Peyer's patch (tissue), 4 donors: ENCODE data around the gene ZNF224. TPM values are rescaled to one million over a fixed set of nuclear protein-coding genes. Genes with fewer than 3 reads are reported as not detected.
"Not testable (repeated sequence)": the region's sequence is repeated elsewhere in the genome, so short reads cannot be mapped to it uniquely, and the experiment has no call there.

Experiments used
- DNase-seq, 3 donors: peaks; one replicate each; pipeline ENCODE4 v3.0.0-alpha.2; 2017 to 2019
- H3K27ac ChIP-seq, 4 donors: fragments of 200-600 bp; sonication (generic); one replicate each; pipeline ENCODE4 v1.5.1; 2016 to 2019
- H3K27me3 ChIP-seq, 2 donors: fragments of 200-600 bp; sonication (generic); one replicate each; pipeline ENCODE4 v1.5.1; 2019
- H3K36me3 ChIP-seq, 3 donors: fragments of 200-600 bp; sonication (generic); one replicate each; pipeline ENCODE4 v1.5.1; 2016 to 2019
- H3K4me1 ChIP-seq, 4 donors: fragments of 200-600 bp; sonication (generic); one replicate each; pipeline ENCODE4 v1.5.1; 2016 to 2019
- H3K4me3 ChIP-seq, 4 donors: fragments of 200-600 bp; sonication (generic); 1 replicate in 3 of 4; 2 replicates in 1 of 4; pipeline ENCODE4 v1.5.1; 2016 to 2019; ENCODE audit warnings: mild to moderate bottlenecking in 1 of 4
- H3K9me3 ChIP-seq, 4 donors: fragments of 200-600 bp; sonication (generic); one replicate each; pipeline ENCODE4 v1.5.1; 2016 to 2019; ENCODE audit warnings: mild to moderate bottlenecking in 1 of 4
- CTCF ChIP-seq, 6 experiments: fragments of 450-650 bp in 4 of 6; fragments of 200-600 bp in 2 of 6; sonication (generic) in 1 of 6; IDR thresholded peaks; one replicate each; pipeline ENCODE4 v1.5.1; 2017 to 2019; ENCODE audit warnings: antibody characterized with exemption in 6 of 6, mild to moderate bottlenecking in 3 of 6, moderate library complexity in 1 of 6
- POLR2A ChIP-seq, 2 donors: fragments of 450-650 bp; IDR thresholded peaks; one replicate each; pipeline ENCODE4 v1.5.1; 2017; ENCODE audit warnings: antibody characterized with exemption in 2 of 2, mild to moderate bottlenecking in 2 of 2, moderate library complexity in 2 of 2
- total RNA-seq, 4 donors: library from RNA; depleted of rRNA; stranded (reverse); fragments of >200 nt; gene quantifications; one replicate each; pipeline ENCODE4 v1.1.0, GENCODE V29; 2016

Gene ZNF224
- total RNA-seq, 4 donors from 2014 or later, result 29.8 to 60.5 (median 48.5) TPM

GRCh38 chr19:44111910-44112463 lies 17.8 kb downstream of the ZNF224 start:
- Histone ChIP-seq H3K36me3 (peaks cover 0 to 18% (median 0%) of the 10 kb centered on the region in 3 donors), H3K4me3 (peak overlapping the region in 1 of 4 donors; percentile 62), H3K27ac (no peak overlapping the region), H3K4me1 (peaks cover 0 to 19% (median 0%) of the 10 kb centered on the region in 4 donors), H3K9me3 (peaks cover 0 to 26% (median 9%) of the 10 kb centered on the region in 4 donors), H3K27me3 (no peaks in the 10 kb centered on the region)
- TF ChIP-seq CTCF (IDR thresholded peaks at IDR 0.05) (no peak), POLR2A (IDR thresholded peaks at IDR 0.05) (no peak)
- DNase-seq, result no peak

GRCh38 chr19:44112802-44113137 lies 18.6 kb downstream of the ZNF224 start:
- H3K27me3 ChIP-seq, result no peaks in the 10 kb centered on the region
- no peak for TF ChIP-seq CTCF (IDR thresholded peaks at IDR 0.05)
- TF ChIP-seq POLR2A (IDR thresholded peaks at IDR 0.05), result no peak
- H3K4me1 ChIP-seq, result peaks cover 0 to 19% (median 0%) of the 10 kb centered on the region in 4 donors
- H3K4me3 ChIP-seq, result peak overlapping the region; percentile 44 to 77 (median 63)
- H3K36me3 ChIP-seq, result peaks cover 0 to 21% (median 0%) of the 10 kb centered on the region in 3 donors
- peak overlapping the region in 2 of 4 donors; percentile 28 to 69 for H3K27ac ChIP-seq
- H3K9me3 ChIP-seq, result peaks cover 0 to 18% (median 5%) of the 10 kb centered on the region in 4 donors
- DNase-seq, result no peak

GRCh38 chr19:44113138-44113783 lies 19.1 kb downstream of the ZNF224 start, which contains the start of gene ZNF225:
Gene ZNF225 (plus strand): TSS chr19:44113399. CDS start chr19:44115828, 2,429 bp downstream.
- Histone ChIP-seq H3K36me3 (peaks cover 0 to 21% (median 0%) of the 10 kb centered on the region in 3 donors), H3K4me3 (peak within 1 kb of the TSS; percentile 44 to 77 (median 63)), H3K4me1 (peaks cover 0 to 19% (median 0%) of the 10 kb centered on the region in 4 donors), H3K27ac (peak within 1 kb of the TSS; percentile 3 to 72 (median 61)), H3K9me3 (peaks cover 0 to 13% (median 3%) of the 10 kb centered on the region in 4 donors), H3K27me3 (no peaks in the 10 kb centered on the region)
- TF ChIP-seq POLR2A (IDR thresholded peaks at IDR 0.05) (peak in 1 of 2 donors; percentile 21), CTCF (IDR thresholded peaks at IDR 0.05) (peak in 2 of 6 experiments; percentile 19 to 25)
- peak; percentile 91 to 98 (median 93) for DNase-seq

GRCh38 chr19:44113784-44114390 lies 19.7 kb downstream of the ZNF224 start:
- H3K4me3 ChIP-seq, result peak overlapping the region; percentile 44 to 77 (median 63)
- H3K27me3 ChIP-seq, result no peaks in the 10 kb centered on the region
- H3K4me1 ChIP-seq, result peaks cover 0 to 19% (median 0%) of the 10 kb centered on the region in 4 donors
- no peak for DNase-seq
- H3K36me3 ChIP-seq, result peaks cover 0 to 26% (median 0%) of the 10 kb centered on the region in 3 donors
- peaks cover 0 to 9% (median 3%) of the 10 kb centered on the region in 4 donors for H3K9me3 ChIP-seq
- TF ChIP-seq POLR2A (IDR thresholded peaks at IDR 0.05), result no peak
- TF ChIP-seq CTCF (IDR thresholded peaks at IDR 0.05), result no peak
- peak overlapping the region; percentile 3 to 72 (median 61) for H3K27ac ChIP-seq

- peaks cover 0 to 98% (median 1%) of the 10 kb centered on the region in 3 donors for H3K36me3 ChIP-seq
These were observed 27.0 kb downstream of the ZNF224 start for GRCh38 chr19:44121162-44121561.

GRCh38 chr19:44131955-44132354 lies 37.8 kb downstream of the ZNF224 start:
- Histone ChIP-seq H3K27ac (no peak overlapping the region), H3K9me3 (peaks cover 0 to 35% (median 0%) of the 10 kb centered on the region in 4 donors), H3K27me3 (no peaks in the 10 kb centered on the region), H3K4me3 (no peak overlapping the region), H3K4me1 (no peaks in the 10 kb centered on the region), H3K36me3 (peaks cover 0 to 39% (median 0%) of the 10 kb centered on the region in 3 donors)
- no peak for DNase-seq
- TF ChIP-seq CTCF (IDR thresholded peaks at IDR 0.05), result no peak
- TF ChIP-seq POLR2A (IDR thresholded peaks at IDR 0.05), result no peak

More at GRCh38 chr19:44121162-44121561, 27.0 kb downstream of the ZNF224 start:
- H3K27ac ChIP-seq, H3K4me3 ChIP-seq, H3K4me1 ChIP-seq, H3K27me3 ChIP-seq, DNase-seq: not testable (repeated sequence)
- peaks cover 0 to 14% (median 0%) of the 10 kb centered on the region in 4 donors for H3K9me3 ChIP-seq
